HG03108 (cell line): ENCODE measurements around the gene RASAL3.

Experiments
- ATAC-seq: cut with Tn5 transposase; IDR thresholded peaks from one replicate; pipeline ENCODE4 v1.9.1; 2021; ENCODE audit warnings: moderate library complexity; ENCODE audit not compliant: unreplicated experiment

RASAL3 gene

DNA sequence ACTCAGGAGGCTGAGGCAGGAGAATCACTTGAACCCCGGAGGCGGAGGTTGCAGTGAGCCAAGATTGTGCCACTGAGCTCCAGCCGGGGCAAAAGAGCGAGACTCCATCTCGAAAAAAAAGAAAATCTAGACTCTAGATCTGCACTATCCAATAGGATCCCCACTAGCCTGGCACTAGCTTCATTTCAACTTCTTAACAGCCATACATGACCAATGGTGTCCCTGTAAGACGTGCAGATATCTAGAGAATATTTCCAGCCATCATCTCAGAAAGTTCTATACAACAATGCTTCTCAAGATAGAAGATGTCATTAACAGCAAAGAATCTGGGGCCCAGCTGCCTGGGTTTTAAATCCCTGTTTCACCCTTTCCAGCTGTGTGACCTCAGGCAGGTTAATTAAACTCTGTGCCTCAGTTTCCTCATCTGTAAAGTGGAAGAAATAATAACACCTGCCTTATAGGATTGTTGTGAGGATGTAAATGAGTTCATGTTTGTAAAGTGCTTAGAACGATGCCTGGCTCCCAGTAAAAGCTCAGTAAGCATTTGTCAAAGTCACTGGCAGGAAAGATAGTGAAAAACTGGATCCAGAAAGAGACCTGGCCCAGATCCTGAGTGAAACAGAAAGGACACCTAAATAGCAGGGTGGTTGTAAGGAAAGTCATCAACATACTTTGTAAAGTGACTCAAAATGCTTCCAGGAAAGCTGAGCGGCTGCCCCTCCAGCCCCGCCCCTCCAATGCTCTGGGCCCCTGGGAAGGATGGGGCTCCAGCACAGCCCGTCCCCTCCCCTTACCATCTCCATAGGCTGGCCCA, 28.1 kb downstream of the RASAL3 start:
- no peak for ATAC-seq

DNA sequence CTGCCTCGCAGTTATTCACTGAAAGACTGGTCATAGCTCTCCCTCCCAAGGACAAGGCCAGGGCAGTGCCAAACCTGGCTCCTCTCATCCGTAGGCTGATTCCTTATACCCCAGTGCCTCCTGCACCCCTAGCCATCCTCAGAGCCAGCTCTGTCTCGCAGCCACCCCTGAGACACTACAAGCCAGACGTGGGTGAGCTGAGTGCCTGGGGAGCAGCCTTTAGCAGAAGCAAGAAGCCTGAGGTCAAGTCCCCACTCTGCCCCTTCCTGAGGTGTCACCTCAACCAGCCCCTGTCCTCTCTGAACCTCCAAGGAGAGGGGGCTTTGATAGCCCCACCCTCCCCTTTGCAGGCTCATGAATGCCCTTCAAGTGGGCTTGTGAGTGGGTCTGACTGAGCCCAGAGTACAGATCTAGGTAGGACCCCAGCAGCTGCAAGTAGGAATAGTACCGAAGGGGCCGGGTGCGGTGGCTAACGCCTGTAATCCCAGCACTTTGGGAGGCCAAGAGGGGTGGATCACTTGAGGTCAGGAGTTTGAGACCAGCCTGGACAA, 30.8 kb downstream of the RASAL3 start:
- ATAC-seq = no peak

DNA sequence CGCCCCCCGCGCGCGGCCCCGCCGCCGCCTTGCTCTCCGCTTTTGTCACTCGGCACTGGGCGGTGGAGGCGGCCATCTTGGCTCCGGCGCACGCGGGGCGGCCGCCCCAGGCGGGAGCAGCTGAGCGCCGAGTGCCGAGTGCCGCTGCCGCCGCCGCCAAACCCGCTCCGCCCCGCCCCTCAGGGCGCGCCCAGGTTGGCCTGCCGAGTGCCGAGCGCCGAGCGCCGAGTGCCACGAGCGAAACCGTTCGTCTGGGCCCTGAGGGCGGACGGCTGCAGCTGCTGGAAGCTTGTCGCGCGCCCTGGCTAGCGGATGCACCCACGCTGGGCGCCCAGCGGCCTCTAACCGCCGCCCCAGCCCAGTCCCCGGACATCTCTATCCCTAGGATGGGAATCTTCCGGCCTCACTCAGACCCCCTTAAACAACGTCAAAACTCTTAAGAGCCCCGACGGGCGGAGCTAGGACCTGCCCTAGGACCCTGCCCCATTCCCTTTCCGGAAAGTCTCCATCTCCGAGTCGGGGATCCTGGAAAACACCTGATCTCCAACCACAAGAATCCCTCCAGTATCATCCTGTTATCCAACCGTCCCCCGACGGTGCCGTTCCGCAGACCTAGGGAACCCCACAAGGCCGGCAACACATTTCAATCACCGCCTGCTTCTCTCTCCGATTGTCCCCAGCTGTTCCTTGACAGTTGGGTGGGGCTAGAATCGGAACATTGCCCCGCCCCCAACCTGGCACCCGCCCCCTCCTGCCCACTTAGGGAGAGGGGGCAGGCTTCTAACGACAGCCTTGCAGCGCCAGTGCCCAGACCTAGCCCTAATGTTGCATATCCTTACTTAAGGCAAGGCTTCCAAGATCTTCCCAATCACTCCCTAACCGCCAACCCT, 31.5 kb downstream of the RASAL3 start:
- ATAC-seq = peak; percentile 62

DNA sequence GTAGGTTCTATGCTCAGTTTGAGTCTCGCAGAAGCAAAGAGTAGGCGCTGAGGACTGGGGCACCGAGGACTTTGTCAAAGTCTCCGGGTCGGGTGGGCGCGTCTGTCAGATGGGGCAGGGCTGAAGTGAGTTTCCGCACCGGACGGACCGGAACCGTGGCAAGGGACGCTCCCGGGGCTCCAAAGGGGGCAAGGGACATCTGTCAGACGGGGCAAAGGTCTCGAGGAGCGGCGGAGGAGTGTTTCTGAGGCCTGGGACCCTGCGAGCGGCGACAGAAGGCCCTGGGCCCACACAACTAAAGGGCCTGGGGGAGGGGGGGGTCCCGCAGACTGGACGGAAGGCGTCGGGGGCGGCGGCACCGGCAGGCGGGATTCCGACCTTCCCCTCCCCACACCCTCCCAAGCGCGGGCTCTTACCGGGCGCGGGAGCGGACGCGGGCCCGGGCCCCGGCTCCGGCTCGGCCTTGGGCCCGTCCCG, 32.3 kb downstream of the RASAL3 start:
- ATAC-seq = no peak

DNA sequence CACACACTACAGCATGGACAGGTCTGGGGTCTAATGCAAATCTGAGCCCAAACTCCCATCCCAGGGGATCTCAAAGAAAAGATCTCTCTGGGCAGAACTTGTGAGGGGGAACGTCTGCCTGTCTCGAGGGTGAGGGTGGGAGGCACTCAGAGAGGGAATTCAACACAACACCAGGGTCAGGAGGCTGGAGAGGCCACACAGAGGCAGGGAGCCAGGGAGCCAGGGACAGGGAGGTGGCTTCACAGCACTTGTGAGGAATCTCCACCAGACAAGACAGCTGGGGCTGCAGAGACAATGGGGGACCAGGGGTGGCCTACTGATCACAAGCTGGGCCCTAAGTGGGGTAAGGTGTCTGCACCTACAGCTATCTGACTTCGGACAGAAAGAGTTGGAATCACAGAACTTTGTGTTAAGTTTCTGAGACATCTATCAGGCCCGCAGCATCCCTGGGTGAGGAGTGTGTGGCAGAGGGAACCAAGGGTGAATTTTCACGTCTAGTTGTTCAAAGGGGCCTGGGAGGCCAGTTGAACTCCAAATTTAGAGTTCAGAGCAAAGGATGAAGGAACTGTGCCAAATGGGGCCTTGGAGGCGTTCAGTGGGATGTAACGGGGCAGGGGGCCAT, 32.8 kb downstream of the RASAL3 start:
- ATAC-seq = no peak

DNA sequence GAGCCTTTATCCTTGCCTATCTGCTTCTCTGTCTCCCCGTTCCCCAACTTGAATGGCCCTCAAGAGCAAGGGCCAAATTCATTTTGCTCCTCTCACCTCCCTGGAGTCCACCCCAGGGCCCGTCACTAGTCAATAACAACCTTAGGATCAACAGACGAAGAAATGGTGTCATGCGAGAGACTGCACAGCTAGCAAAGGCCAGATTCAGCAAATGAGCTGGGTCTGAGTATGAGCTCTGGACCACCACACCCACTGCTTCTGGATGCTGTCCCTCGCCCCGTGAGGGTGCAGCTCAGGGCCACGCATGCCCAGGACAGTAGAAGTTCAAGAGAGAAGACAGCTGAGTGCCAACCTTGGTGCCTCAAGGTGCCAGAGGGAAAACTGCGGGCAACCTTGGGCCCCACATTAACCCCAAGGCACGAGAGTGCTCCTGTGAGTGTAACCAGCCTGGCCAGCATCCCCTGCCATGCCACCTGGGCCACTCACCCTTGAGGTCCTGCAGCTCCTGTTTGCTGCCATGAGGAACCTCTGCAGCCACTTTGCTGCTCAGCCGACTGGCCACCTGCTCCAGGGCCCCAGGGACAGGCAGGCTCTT, 33.7 kb downstream of the RASAL3 start:
- no peak for ATAC-seq

DNA sequence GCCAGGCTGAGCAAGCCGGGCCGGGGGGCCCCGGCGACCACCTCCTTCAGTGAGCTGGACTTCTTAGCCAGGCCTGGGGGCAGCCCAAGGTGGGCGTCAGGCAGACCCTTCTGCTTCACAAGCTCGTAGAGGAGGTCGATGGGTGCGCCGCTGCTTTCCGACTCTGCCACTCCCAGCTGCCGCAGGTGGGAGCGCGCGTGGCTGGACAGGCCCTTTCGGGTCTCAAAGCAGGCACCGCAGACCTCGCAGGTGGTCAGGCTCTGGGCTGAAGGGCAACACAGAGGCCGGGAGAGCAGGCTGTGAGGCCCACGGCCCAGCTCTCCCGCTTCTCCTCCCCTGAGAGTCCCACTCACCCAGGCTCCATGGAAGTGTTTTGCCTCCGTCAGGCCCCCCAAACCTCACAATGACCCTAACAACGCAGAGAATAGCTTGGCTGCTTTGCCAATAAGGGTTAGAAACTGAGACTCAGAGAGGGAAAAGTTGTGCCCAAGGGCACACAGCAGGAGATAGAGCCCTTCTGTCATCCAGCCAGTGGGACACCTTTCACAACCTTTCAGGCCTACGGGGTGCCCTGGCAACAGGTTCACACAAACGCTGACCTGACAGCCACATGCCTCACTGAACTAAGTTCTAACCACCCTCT, 34.4 kb downstream of the RASAL3 start:
- no peak for ATAC-seq

DNA sequence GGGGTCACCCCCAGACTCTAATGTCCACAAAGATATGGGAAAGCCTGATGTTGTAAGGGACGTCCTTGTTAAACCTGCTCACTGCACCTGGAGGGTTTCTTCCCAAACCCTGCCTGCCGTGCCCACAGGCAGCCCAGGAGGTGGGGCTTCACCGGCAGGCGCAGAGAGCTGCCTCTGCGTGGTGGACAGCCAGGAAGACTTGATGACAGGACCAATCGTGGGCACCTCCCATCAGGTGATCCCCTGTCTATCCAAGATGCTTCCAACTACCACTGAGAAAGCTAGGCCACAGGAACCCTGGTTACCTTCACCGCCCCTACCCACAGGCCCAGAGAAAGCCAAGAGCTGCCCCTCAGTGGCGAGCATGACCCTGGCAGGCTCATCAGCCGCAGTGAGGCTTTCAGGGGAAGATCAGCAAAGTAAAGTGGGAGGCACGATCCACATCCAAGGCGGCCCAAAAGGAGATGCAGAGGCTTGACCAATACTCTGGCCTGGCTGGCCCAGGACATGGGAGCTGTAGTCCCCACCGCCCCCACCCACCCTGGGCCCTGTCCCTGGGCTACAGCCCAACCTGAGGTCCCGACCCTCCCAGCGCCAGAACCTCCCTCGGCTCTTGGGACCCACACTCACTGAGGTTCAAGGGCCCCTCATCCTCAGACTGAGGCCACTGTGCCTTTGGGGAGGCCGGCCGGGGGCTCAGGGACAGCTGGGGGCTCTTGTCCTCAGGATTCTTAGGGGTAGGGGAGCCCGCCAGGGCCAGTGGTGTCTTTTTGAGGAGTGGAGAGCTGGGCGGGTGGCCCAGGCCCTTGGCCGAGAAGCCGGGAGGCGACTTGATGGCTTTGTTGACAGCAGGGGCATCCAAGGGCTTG, 35.2 kb downstream of the RASAL3 start:
- no peak for ATAC-seq

DNA sequence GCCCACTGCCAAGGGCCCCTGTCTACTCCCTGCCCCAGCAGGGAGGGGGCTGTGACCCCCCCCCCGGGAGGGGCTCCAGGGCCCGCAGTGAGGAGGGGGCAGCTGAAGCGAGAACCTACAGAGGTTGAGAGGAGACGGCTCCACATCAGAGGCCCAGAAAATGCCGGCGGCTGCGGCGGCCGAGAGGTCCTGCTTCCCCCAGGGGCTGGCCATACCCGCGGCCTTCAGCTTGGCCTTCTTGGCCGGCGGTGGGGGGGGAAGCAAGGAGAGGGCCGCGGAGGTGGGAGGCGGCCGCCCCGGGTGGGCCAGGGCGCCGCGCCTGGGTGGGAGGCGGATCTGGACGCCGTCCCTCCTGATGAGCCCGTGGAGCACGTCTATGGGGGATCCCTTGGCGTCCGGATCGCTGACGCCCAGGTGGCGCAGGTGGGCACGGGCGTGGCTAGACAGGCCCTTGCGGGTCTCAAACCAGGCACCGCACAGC, 36.3 kb downstream of the RASAL3 start:
- ATAC-seq = no peak

DNA sequence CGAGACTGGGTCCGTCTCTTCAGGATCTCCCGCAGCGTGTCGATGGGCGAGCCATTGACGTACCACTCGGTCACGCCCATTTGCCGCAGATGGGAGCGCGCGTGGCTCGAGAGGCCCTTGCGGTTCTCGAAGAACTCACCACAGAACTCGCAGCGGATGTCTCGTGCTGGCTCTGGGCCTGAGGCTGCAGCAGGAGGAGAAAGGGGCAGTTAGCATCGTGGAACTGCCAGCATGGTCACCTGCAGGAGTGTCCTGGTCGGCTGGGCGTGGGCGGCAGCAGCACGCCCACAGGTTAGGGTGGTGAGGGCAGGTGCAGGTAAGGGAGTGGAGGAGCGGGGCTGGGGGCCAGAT, 37.0 kb downstream of the RASAL3 start:
- ATAC-seq = no peak

DNA sequence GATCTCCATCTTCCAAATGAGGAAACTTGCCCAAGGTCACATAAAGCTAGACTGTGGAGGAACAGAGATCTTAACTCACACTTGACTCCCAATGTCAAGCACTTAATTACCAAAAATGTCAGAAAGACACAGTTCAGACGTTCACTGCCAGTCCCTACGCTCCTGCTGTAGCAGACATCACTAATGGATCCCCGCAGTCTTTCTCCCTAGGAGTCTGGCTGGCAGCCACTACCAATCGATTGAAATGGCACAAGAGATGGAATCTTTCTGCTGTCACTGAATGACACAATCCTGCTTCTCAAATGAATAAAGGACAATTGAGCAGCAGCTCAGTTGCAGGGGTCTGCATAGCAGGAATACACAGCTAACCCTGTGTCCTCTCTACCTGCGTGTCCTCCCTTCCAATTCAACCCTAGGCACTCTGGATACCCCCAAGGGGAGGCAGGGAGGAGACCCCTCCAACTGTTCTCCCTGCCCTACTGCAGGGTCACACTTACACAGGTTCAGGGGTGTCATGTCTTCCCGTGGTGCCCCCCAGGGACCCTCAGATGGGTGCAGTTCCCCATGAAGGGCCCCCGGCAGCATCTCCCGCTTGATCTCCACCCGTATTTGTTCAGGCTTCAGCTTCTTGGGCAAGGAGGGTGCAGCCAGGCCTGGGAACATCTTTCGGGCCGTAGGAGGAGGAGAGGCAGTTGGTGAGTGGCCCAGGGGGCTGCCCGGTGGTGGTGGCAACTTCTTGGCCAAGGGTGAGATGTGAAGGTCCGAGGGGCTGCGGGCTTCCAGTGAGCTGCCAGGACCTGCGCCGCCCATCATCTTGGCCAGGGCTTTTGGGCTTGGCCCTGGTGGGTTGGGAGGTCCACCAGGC, 37.6 kb downstream of the RASAL3 start:
- ATAC-seq = no peak

DNA sequence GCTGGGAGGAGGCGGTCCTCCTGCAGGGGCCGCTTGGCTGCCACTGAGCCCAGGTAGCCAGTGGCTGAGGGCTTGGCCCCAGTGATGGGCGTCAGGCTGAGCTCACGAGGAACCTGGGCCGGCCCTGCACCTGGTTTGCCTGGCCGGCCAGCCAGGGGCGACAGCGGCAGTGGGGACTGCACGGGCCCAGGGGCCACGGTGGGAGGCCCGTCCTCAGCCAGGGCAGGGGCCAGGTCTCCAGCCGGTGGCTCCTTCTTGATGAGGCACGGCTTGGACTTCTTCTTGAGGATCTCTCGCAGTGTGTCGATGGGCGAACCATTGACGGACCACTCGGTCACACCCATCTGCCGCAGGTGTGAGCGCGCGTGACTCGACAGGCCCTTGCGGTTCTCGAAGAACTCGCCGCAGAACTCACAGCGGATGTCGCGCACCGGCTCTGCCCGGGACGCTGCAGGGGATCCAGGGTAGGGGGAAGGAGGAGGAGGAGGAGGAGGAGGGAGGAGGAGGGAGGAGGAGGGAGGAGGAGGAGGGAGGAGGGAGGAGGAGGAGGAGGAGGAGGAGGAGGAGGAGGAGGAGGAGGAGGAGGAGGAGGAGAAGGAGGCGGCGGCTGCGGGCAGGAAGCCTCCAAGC, 38.9 kb downstream of the RASAL3 start:
- ATAC-seq = no peak

DNA sequence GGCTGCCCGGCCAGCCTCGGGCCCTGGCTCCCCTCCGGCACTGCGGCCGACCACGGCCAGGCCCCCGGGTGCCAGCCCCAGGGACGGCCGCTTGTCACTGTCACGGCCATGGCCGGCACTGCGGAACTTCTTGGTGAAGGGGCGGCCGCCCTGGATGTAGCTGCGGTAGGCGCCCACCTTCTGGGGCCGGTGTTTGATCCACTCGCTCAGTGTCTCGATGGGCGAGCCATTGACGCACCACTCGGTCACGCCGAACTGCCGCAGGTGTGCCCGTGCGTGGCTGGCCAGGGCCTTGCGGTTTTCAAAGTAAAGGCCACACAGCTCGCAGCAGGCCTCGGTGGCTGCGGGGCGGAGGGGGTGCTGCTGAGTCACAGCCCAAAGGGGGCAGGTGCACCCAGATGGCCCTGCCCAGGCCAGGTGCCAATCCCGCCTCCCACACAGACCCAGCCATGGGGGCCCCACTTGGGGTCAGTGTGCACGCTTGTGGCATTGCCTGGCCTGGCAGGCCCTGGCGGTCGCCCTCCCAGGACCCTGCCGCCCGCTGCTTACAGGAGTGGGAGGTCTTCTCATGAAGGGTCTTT, 39.6 kb downstream of the RASAL3 start:
- no peak for ATAC-seq

DNA sequence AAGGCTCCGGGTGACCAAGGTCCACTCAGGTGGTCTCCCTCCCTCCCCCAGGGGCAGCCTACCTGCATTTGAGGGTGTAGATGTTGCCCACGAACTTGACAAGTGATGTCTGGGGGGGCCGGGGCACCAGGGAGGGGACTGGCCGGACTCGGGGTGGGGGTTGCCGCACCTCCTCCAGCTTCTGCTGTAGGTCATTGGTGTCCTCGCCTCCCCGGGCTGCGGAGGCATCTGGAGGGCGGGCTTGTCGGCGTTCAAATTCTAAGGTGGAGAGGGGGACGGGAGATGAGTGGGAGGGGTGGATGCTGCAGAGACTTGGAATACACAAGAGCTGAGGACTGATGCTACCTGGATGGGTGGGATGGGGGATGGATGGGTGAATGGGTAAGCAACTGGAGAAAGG, 40.2 kb downstream of the RASAL3 start:
- no peak for ATAC-seq

DNA sequence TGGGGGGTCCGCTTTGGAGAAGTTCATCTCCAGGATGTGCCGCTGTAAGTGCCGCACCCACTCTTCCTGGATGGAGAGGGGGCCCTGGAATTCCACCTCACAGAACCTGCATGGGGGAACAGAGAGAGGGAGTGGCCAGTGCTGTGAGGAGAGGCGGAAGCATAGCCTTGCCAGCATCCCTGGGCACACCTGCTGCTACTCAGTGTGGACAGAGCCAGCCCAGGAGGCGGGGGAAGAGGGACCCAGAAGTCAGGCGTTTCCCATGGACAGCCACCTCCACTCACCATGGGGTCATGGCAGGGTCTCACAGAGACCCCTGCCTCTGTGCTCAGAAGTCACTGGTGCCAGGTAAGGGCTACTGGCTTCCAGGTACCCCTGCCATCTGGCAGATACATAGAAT, 41.2 kb downstream of the RASAL3 start:
- ATAC-seq = no peak

DNA sequence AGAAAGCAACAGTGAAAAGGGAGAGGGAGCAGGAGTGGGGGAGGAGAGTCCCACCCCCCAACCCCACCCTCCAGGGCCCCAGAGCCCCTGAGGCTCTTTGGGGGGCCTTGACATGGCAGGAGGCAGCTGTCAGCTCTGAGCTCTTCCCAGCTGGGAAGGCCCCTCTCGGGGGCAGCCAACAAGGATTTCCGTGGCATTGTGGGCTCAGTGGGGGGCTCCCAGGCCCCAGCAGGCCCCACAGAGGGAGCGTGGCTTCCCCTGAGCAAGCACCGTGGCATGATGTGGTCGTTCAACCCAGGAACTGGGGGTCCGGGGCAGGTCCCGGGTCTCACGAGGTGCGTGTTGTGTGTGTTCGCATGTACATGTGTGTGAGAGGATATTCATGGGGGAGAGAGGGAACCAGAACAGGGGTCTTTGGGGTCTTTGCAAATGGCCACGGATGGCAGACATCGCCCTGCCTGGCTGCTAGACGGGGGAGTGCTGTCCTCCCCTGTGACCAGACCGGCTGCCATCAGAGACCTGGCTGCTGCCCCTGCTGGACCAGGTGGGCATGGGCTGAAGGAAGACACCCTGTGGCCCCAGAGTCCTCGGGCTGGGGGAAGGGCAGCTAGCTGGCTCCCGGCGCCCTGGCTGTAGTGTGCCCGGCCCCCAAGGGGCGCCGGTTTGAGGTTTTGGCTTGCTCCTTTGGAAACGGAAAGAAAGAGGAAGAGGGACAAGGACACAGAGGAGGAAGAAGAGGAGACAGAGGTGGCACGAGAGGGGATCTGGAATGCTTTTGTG, 41.9 kb downstream of the RASAL3 start:
- no peak for ATAC-seq

DNA sequence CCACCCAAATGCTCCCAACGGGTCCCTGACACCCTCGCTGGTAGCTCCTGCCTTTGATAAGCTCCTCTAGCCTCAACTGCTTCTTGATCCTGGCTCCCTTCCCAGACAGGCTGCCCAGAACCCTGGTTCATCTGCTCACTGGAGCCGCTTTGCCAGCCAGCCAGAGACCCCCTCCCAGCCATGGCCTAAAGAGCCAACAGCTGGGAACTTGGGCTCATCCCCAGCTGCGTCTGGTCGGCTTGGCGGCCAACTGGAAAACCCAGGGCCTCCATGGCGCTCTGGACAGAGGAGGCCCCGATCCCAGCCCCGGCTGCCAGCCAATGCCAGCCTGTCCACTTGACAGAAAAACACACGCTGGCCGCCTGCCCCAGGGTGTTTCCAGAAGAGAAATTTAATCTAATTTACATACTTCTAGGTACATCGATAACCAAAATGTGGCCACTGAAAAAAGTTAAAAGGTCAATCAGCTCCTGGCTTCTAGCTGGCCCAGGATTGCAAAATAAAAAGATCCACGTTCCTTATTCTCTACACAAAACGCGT, 42.6 kb downstream of the RASAL3 start:
- ATAC-seq = no peak
